HG03108 (cell line): Measurements from ENCODE around the gene C17orf50.

Experiments used
- ATAC-seq: cut with Tn5 transposase; IDR thresholded peaks from one replicate; pipeline ENCODE4 v1.9.1; 2021; ENCODE audit warnings: moderate library complexity; ENCODE audit not compliant: unreplicated experiment

Gene C17orf50

DNA sequence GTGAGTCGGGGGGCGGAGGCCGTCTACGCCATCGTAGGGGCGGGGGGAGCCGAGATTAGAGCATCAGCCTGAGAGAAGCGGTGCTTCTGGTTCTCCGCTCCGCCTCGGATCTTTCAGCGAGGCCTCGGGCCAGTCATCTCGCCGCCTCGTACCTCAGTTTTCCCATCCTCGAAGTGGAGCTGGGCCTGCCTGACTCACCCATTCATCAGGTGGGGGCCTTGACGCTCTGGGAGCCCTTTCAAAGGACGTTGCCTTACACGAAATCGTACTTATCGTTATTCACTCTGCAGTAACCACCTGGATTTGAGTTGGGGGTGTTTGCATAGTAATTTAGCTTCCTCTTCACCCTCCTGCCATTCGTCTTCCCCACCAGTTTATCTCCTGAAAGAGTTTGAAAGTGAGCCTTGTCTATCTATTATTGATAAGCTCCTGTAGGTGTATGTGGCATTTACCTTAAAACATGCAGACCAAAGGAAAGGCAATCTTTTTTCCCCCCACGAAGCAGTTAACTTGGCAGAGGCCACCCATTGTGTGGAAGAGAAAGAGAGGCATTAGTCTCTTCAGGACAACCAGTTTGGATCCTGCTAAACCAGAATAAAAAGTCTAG lies 49.3 kb downstream of the C17orf50 start:
- no peak for ATAC-seq

DNA sequence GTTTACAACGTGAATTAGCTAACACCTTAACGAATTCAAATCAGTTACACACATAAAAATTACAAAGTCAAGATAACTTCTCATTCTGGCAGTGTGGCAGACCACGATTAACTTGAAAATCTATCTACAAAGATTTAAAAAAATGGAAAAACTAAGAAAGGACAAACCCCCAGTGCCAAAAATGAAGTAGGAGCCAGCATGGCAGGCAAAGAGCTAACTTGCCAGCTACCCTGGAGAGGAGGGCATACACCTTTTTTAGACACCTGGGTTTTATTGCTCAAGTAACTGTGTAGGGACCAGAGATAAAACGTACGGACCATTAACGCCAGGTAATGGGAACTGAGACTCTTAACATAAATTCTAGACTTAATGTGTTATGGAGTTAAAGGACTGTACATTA lies 51.1 kb downstream of the C17orf50 start:
- ATAC-seq = no peak

DNA sequence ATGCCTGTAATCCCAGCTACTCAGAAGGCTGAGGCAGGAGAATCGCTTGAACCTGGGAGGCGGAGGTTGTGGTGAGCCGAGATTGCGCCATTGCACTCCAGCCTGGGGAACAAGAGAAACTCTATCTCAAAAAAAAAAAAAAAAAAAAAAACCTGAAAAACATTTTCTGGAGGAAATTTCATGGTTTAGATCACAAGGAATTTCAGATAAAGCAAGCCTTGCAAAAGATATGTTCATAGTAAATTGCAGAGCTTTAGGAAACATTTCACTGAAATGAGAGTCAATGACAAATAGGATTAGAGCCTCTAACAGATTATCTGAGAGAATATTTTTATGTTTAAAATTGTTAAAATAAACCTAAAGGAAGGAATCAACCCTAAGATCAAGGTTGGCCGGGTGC lies 51.8 kb downstream of the C17orf50 start:
- no peak for ATAC-seq
